B cell (primary cell): Measurements from ENCODE around the gene FBN2.

Experiments used
- EZH2 ChIP-seq: IDR thresholded peaks from 2 replicates; pipeline ENCODE4 v1.6.1; 2012; ENCODE audit warnings: borderline replicate concordance, low read depth, mild to moderate bottlenecking, moderate library complexity, low read length; ENCODE audit not compliant: insufficient read depth, poor library complexity, severe bottlenecking
- TF ChIP-seq, protein P1 (sequence below): fragments of 200-600 bp; IDR thresholded peaks from one replicate; pipeline ENCODE4 v1.8.0; 2022; ENCODE audit warnings: antibody characterized with exemption, mild to moderate bottlenecking

- TF ChIP-seq, protein P1, sequence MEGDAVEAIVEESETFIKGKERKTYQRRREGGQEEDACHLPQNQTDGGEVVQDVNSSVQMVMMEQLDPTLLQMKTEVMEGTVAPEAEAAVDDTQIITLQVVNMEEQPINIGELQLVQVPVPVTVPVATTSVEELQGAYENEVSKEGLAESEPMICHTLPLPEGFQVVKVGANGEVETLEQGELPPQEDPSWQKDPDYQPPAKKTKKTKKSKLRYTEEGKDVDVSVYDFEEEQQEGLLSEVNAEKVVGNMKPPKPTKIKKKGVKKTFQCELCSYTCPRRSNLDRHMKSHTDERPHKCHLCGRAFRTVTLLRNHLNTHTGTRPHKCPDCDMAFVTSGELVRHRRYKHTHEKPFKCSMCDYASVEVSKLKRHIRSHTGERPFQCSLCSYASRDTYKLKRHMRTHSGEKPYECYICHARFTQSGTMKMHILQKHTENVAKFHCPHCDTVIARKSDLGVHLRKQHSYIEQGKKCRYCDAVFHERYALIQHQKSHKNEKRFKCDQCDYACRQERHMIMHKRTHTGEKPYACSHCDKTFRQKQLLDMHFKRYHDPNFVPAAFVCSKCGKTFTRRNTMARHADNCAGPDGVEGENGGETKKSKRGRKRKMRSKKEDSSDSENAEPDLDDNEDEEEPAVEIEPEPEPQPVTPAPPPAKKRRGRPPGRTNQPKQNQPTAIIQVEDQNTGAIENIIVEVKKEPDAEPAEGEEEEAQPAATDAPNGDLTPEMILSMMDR: no peak
- TF ChIP-seq EZH2: no peak
Observed at GRCh38 chr5:128414469-128414868, 123.6 kb downstream of the FBN2 start.
